Common myeloid progenitor, CD34-positive (primary cell): Measurements from ENCODE around the gene ABCB8.

Experiments
- CTCF ChIA-PET: fragments of 350-600 bp; sonication (Branson Sonifier 250); formaldehyde crosslinking; loops from one replicate; lab custom pipeline; 2021; ENCODE audit warnings: antibody characterized with exemption; lab: Charles Lee
- POLR2A ChIA-PET: fragments of 350-600 bp; sonication (Branson Sonifier 250); formaldehyde crosslinking; loops from one replicate; lab custom pipeline; 2021; ENCODE audit warnings: antibody characterized with exemption; lab: Charles Lee
- DNase-seq, 3 donors: peaks; one replicate each; pipeline versions ENCODE4 v3.0.0 to v3.0.0-alpha.2; 2013
- H3K27ac ChIP-seq, 2 experiments: 1 replicate in 1 of 2; 2 replicates in 1 of 2; pipeline ENCODE4 v1.7.0; 2013; ENCODE audit warnings: inconsistent platforms in 2 of 2, low read length in 2 of 2, mild to moderate bottlenecking in 2 of 2, low read depth in 1 of 2, moderate library complexity in 1 of 2; ENCODE audit not compliant: severe bottlenecking in 2 of 2, insufficient read depth in 1 of 2, poor library complexity in 1 of 2
- H3K27me3 ChIP-seq, 5 experiments: replicated peaks in 2 of 5; 1 replicate in 3 of 5; 2 replicates in 2 of 5; pipeline versions ENCODE4 v1.6.1 to v1.7.0; 2013; ENCODE audit warnings: low read length in 4 of 5, mild to moderate bottlenecking in 2 of 5, moderate library complexity in 2 of 5, inconsistent platforms in 1 of 5; ENCODE audit not compliant: insufficient read depth in 5 of 5, control insufficient read depth in 4 of 5
- H3K36me3 ChIP-seq, 4 experiments: 1 replicate in 2 of 4; 2 replicates in 2 of 4; pipeline versions ENCODE4 v1.6.1 to v1.7.0; 2013; ENCODE audit warnings: low read length in 3 of 4, control low read depth in 1 of 4, mild to moderate bottlenecking in 1 of 4; ENCODE audit not compliant: control insufficient read depth in 4 of 4, insufficient read depth in 4 of 4
- H3K4me1 ChIP-seq, 4 experiments: 1 replicate in 3 of 4; 2 replicates in 1 of 4; pipeline versions ENCODE4 v1.6.1 to v1.7.1; 2013; ENCODE audit warnings: low read length in 3 of 4, mild to moderate bottlenecking in 3 of 4, control low read depth in 1 of 4, inconsistent platforms in 1 of 4, moderate library complexity in 1 of 4; ENCODE audit not compliant: control insufficient read depth in 4 of 4, insufficient read depth in 4 of 4; ENCODE audit errors: control extremely low read depth in 1 of 4
- H3K4me3 ChIP-seq, 7 experiments: 1 replicate in 4 of 7; 2 replicates in 3 of 7; pipeline versions ENCODE4 v1.5.1 to v1.7.0; 2013; ENCODE audit warnings: mild to moderate bottlenecking in 7 of 7, low read length in 6 of 7, moderate library complexity in 6 of 7, inconsistent platforms in 2 of 7, low read depth in 2 of 7, control low read depth in 1 of 7; ENCODE audit not compliant: insufficient read depth in 4 of 7, control insufficient read depth in 1 of 7; ENCODE audit errors: extremely low read depth in 1 of 7
- H3K9me3 ChIP-seq, 5 experiments: 1 replicate in 4 of 5; 2 replicates in 1 of 5; pipeline versions ENCODE4 v1.6.1 to v1.7.1; 2013; ENCODE audit warnings: low read length in 4 of 5, mild to moderate bottlenecking in 2 of 5, inconsistent platforms in 1 of 5, low read depth in 1 of 5, moderate library complexity in 1 of 5; ENCODE audit not compliant: control insufficient read depth in 4 of 5, insufficient read depth in 2 of 5; ENCODE audit errors: control extremely low read depth in 1 of 5
- WGBS: methylation state at CpG from one replicate; pipeline ENCODE4 v1.1.5; 2013; ENCODE audit not compliant: insufficient coverage; 5-methylcytosine and 5-hydroxymethylcytosine counted together

ABCB8 gene

GRCh38 chr7:151091431-151091830 is 63.2 kb downstream of the ABCB8 start:
- peak in 1 of 3 donors; percentile 38 for DNase-seq
- ChIA-PET CTCF (interaction anchor here (1.1 to 14.4 kb wide), 11 partner anchors 9 to 152 kb away, joined by 3 to 219 read pairs (median 4); no protein-coding TSS in a partner anchor), POLR2A (interaction anchor here (0.7 kb wide), 1 partner anchor 21 kb away, joined by 4 read pairs; no protein-coding TSS in a partner anchor)
- peaks cover 7 to 36% (median 33%) of the 10 kb centered on the region in 4 experiments for H3K4me1 ChIP-seq
- peaks cover 0 to 17% (median 3%) of the 10 kb centered on the region in 4 experiments for H3K36me3 ChIP-seq
- no peaks in the 10 kb centered on the region for H3K27me3 ChIP-seq
- H3K4me3 ChIP-seq, result no peak overlapping the region
- H3K27ac ChIP-seq, result no peak overlapping the region
- 75% methylated on average over 6 of the region's 6 CpGs for WGBS
- H3K9me3 ChIP-seq, result no peaks in the 10 kb centered on the region

GRCh38 chr7:151091988-151092387 is 63.7 kb downstream of the ABCB8 start:
- H3K27ac ChIP-seq, result no peak overlapping the region
- no peaks in the 10 kb centered on the region for H3K27me3 ChIP-seq
- 98% methylated on average over 13 of the region's 14 CpGs for WGBS
- ChIA-PET CTCF (interaction anchor here (1.1 to 14.4 kb wide), 8 partner anchors 12 to 152 kb away, joined by 3 to 219 read pairs (median 6); no protein-coding TSS in a partner anchor), POLR2A (no interaction called here)
- peaks cover 7 to 34% (median 30%) of the 10 kb centered on the region in 4 experiments for H3K4me1 ChIP-seq
- no peaks in the 10 kb centered on the region for H3K9me3 ChIP-seq
- no peak overlapping the region for H3K4me3 ChIP-seq
- H3K36me3 ChIP-seq, result peaks cover 0 to 17% (median 3%) of the 10 kb centered on the region in 4 experiments
- no peak for DNase-seq

GRCh38 chr7:151093748-151094147 is 65.5 kb downstream of the ABCB8 start:
- H3K27me3 ChIP-seq, result no peaks in the 10 kb centered on the region
- 92% methylated on average over 5 of the region's 6 CpGs for WGBS
- ChIA-PET POLR2A (no interaction called here), CTCF (interaction anchor here (0.8 to 14.4 kb wide), 6 partner anchors 8 to 28 kb away, joined by 3 to 219 read pairs (median 6); no protein-coding TSS in a partner anchor)
- peaks cover 0 to 18% (median 13%) of the 10 kb centered on the region in 4 experiments for H3K4me1 ChIP-seq
- no peak for DNase-seq
- no peak overlapping the region for H3K4me3 ChIP-seq
- no peaks in the 10 kb centered on the region for H3K9me3 ChIP-seq
- peaks cover 0 to 17% (median 3%) of the 10 kb centered on the region in 4 experiments for H3K36me3 ChIP-seq
- no peak overlapping the region for H3K27ac ChIP-seq

- POLR2A ChIA-PET, result no interaction called here
- peaks cover 0 to 17% (median 3%) of the 10 kb centered on the region in 4 experiments for H3K36me3 ChIP-seq
- peaks cover 0 to 9% (median 4%) of the 10 kb centered on the region in 4 experiments for H3K4me1 ChIP-seq
- H3K27ac ChIP-seq, result no peak overlapping the region
- no peak overlapping the region for H3K4me3 ChIP-seq
- CTCF ChIA-PET, result interaction anchor here (0.7 to 14.4 kb wide), 9 partner anchors 9 to 276 kb away, joined by 3 to 219 read pairs (median 4); no protein-coding TSS in a partner anchor
- DNase-seq, result no peak
- H3K27me3 ChIP-seq, result no peaks in the 10 kb centered on the region
- no peaks in the 10 kb centered on the region for H3K9me3 ChIP-seq
- WGBS, result 95% methylated on average over 5 of the region's 5 CpGs
These were observed 66.4 kb downstream of the ABCB8 start for GRCh38 chr7:151094675-151095074.

DNA sequence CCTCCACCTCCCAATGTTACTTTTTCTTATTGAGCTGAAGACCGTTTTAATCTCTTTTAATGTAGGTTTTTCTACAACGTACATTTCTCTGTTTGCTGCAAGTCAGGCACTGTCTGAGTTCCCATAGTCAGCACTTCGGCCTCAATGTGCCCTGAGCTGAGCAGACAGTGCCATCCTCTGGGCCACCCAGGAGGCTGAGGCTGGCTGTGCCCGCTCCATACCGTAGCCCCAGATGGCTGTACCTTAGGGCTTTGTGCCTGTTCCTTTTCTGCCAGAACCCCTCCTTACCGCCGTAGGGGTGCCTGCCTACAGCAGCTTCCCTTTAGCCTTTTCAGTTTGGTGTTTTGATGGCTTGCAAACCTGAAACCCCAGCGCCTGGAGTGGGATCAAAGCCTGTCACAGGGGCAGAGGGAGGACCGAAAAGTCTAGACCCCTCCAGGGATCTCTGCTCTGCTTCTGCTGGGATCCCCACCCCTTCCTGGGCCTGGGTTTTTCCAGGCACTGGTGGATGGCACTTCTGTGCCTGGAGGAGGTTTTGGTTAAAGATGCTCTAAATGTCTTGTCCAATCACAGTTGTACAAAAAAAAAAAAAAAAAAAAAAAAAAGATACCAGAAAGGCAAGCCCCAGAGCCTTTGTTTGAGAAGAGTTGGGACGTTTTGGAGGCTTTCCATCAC is 67.0 kb downstream of the ABCB8 start:
- Histone ChIP-seq H3K4me3 (no peak overlapping the region), H3K27ac (no peak overlapping the region), H3K27me3 (no peaks in the 10 kb centered on the region), H3K4me1 (peaks cover 0 to 3% (median under 1%) of the 10 kb centered on the region in 4 experiments), H3K36me3 (peaks cover 0 to 17% (median 3%) of the 10 kb centered on the region in 4 experiments), H3K9me3 (no peaks in the 10 kb centered on the region)
- 92% methylated on average over 9 of the region's 10 CpGs for WGBS
- no peak for DNase-seq
- CTCF ChIA-PET, result interaction anchor here (0.9 to 14.4 kb wide), 8 partner anchors 9 to 82 kb away, joined by 3 to 219 read pairs (median 4); no protein-coding TSS in a partner anchor
- POLR2A ChIA-PET, result no interaction called here

DNA sequence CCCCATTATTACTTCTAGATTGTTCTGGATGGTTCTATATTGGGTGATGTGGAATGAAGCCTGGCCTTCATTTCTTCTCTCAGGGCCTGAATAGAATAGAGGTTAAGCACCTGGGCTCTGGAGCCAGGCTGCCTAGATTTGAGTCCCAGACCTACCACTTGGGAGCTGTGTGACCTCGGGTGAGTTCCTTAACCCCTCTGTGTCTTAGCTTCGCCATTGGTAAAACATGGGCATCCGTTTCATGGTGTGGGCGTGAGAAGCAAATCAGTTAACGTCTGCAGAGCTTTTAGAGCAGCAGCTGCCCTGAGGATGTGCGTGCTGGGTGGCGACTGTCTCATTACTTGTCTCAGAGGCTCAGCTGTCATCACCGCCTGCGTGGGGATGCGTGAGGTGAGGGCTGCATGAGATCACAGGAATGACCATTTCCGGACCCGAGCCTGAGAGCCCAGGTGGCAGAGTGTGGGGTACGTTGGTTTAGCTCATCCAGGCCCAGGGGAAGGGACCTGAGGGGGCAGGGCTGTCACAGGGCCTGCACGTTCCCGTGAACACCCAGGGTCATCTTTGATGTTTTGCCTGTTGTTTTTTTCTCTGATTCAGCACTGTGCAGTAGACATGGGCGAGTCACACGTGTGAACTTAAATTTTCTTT is 67.7 kb downstream of the ABCB8 start:
- ChIA-PET CTCF (interaction anchor here (1.0 to 14.4 kb wide), 5 partner anchors 8 to 28 kb away, joined by 3 to 219 read pairs (median 4); no protein-coding TSS in a partner anchor), POLR2A (no interaction called here)
- Histone ChIP-seq H3K27me3 (no peaks in the 10 kb centered on the region), H3K36me3 (peaks cover 0 to 17% (median 3%) of the 10 kb centered on the region in 4 experiments), H3K9me3 (no peaks in the 10 kb centered on the region), H3K4me1 (peaks cover 0 to 2% (median 1%) of the 10 kb centered on the region in 4 experiments), H3K4me3 (no peak overlapping the region), H3K27ac (no peak overlapping the region)
- 97% methylated on average over 16 of the region's 17 CpGs for WGBS
- DNase-seq, result no peak
